Thyroid gland (tissue), 4 donors: Measurements from ENCODE around the gene CORO1C. TPM values are rescaled to one million over a fixed set of nuclear protein-coding genes. Genes with fewer than 3 reads are reported as not detected.
A peak's percentile ranks its signal among the peaks of the same experiment; 100 is the strongest.

Experiments
- DNase-seq, 2 donors: peaks; one replicate each; pipeline ENCODE4 v3.0.0-alpha.2; 2019
- H3K27ac ChIP-seq, 3 donors: fragments of 200-600 bp; sonication (generic); 1 replicate in 2 of 3; 2 replicates in 1 of 3; pipeline ENCODE4 v1.5.1; 2016 to 2019; ENCODE audit warnings: mild to moderate bottlenecking in 1 of 3, moderate library complexity in 1 of 3
- H3K27me3 ChIP-seq: fragments of 200-600 bp; sonication (generic); one replicate; pipeline ENCODE4 v1.5.1; 2019
- H3K36me3 ChIP-seq, 2 donors: fragments of 200-600 bp; sonication (generic); one replicate each; pipeline ENCODE4 v1.5.1; 2016 to 2019
- H3K4me1 ChIP-seq, 2 donors: fragments of 200-600 bp; sonication (generic); one replicate each; pipeline ENCODE4 v1.5.1; 2017 to 2019
- H3K4me3 ChIP-seq, 3 donors: fragments of 200-600 bp; sonication (generic); replicated peaks in 1 of 3; 1 replicate in 2 of 3; 2 replicates in 1 of 3; pipeline ENCODE4 v1.5.1; 2016; ENCODE audit warnings: mild to moderate bottlenecking in 1 of 3
- H3K9me3 ChIP-seq: fragments of 200-600 bp; sonication (generic); one replicate; pipeline ENCODE4 v1.5.1; 2017
- CTCF ChIP-seq, 6 experiments: fragments of 200-600 bp in 3 of 6; fragments of 450-650 bp in 3 of 6; sonication (generic) in 3 of 6; IDR thresholded peaks; one replicate each; pipeline ENCODE4 v1.5.1; 2016 to 2019; ENCODE audit warnings: antibody characterized with exemption in 6 of 6, mild to moderate bottlenecking in 2 of 6, inconsistent platforms in 1 of 6, moderate library complexity in 1 of 6
- POLR2A ChIP-seq, 2 donors: fragments of 450-650 bp; IDR thresholded peaks; one replicate each; pipeline ENCODE4 v1.6.1; 2017; ENCODE audit warnings: antibody characterized with exemption in 2 of 2, mild to moderate bottlenecking in 2 of 2, moderate library complexity in 1 of 2
- WGBS, 2 donors: methylation state at CpG; one replicate each; pipeline ENCODE4 v1.1.5; 2017; 5-methylcytosine and 5-hydroxymethylcytosine counted together
- intact Hi-C: fragments of 100-400 bp; cut with DNase I; formaldehyde crosslinking; loops from one replicate; pipeline ENCODE4 v1.15.1; 2023
- total RNA-seq, 4 donors: library from RNA; depleted of rRNA; stranded (reverse); fragments of >200 nt; gene quantifications; one replicate each; pipeline ENCODE4 v1.2.3, GENCODE V29; 2016

CORO1C gene
- total RNA-seq, 4 donors from 2014 or later = 22.0 to 63.6 (median 30.1) TPM

- no peak overlapping the region for H3K4me3 ChIP-seq
- H3K27me3 ChIP-seq = no peaks in the 10 kb centered on the region
- H3K36me3 ChIP-seq = no peaks in the 10 kb centered on the region
- intact Hi-C loops = loop anchor here (10.0 kb wide), 1 partner anchor 309 kb away; no protein-coding TSS in a partner anchor
- 88 to 92% methylated on average over 15 of the region's 15 CpGs for WGBS, 2 donors
- DNase-seq = no peak
- no peaks in the 10 kb centered on the region for H3K9me3 ChIP-seq
- TF ChIP-seq POLR2A (IDR thresholded peaks at IDR 0.05) (no peak), CTCF (IDR thresholded peaks at IDR 0.05) (no peak)
- H3K27ac ChIP-seq = no peak overlapping the region
- H3K4me1 ChIP-seq = peaks cover 23 to 55% of the 10 kb centered on the region in 2 donors
Observed at GRCh38 chr12:108645686-108646599, 85.4 kb downstream of the CORO1C start.

GRCh38 chr12:108644811-108645120 lies 86.6 kb downstream of the CORO1C start:
- 88 to 92% methylated on average over 7 of the region's 7 CpGs for WGBS, 2 donors
- H3K27me3 ChIP-seq = no peaks in the 10 kb centered on the region
- peaks cover 23 to 46% of the 10 kb centered on the region in 2 donors for H3K4me1 ChIP-seq
- no peaks in the 10 kb centered on the region for H3K9me3 ChIP-seq
- peak overlapping the region in 2 of 3 donors; percentile 67 to 84 for H3K27ac ChIP-seq
- DNase-seq = no peak
- no peak for TF ChIP-seq CTCF (IDR thresholded peaks at IDR 0.05)
- no peak for TF ChIP-seq POLR2A (IDR thresholded peaks at IDR 0.05)
- H3K4me3 ChIP-seq = no peak overlapping the region
- no peaks in the 10 kb centered on the region for H3K36me3 ChIP-seq
- intact Hi-C loops = loop anchor here (10.0 kb wide), 1 partner anchor 310 kb away; no protein-coding TSS in a partner anchor

- peak; percentile 89 to 91 for DNase-seq
- H3K36me3 ChIP-seq = no peaks in the 10 kb centered on the region
- intact Hi-C loops = loop anchor here (10.0 kb wide), 1 partner anchor 311 kb away; no protein-coding TSS in a partner anchor
- peaks cover 23 to 42% of the 10 kb centered on the region in 2 donors for H3K4me1 ChIP-seq
- H3K4me3 ChIP-seq = no peak overlapping the region
- TF ChIP-seq CTCF (IDR thresholded peaks at IDR 0.05) (no peak), POLR2A (IDR thresholded peaks at IDR 0.05) (peak in 1 of 2 donors; percentile 7)
- WGBS, 2 donors = 31 to 40% methylated on average over 18 of the region's 18 CpGs
- no peaks in the 10 kb centered on the region for H3K9me3 ChIP-seq
- H3K27ac ChIP-seq = peak overlapping the region; percentile 67 to 88 (median 84)
- H3K27me3 ChIP-seq = no peaks in the 10 kb centered on the region
Observed at GRCh38 chr12:108643941-108644810, 87.1 kb downstream of the CORO1C start.

GRCh38 chr12:108642899-108643654 lies 88.2 kb downstream of the CORO1C start:
- no peaks in the 10 kb centered on the region for H3K36me3 ChIP-seq
- WGBS, 2 donors = 92 to 100% methylated on average over 1 of the region's 1 CpG

More at GRCh38 chr12:108642899-108643654, 88.2 kb downstream of the CORO1C start:
- Histone ChIP-seq H3K27me3 (no peaks in the 10 kb centered on the region), H3K4me1 (peaks cover 23 to 50% of the 10 kb centered on the region in 2 donors), H3K4me3 (no peak overlapping the region), H3K27ac (peak overlapping the region; percentile 67 to 88 (median 84)), H3K9me3 (no peaks in the 10 kb centered on the region)
- no peak for TF ChIP-seq POLR2A (IDR thresholded peaks at IDR 0.05)
- TF ChIP-seq CTCF (IDR thresholded peaks at IDR 0.05) = no peak
- no peak for DNase-seq
- intact Hi-C loops = loop anchor here (10.0 kb wide), 1 partner anchor 312 kb away; no protein-coding TSS in a partner anchor
